Stimulated activated CD4-positive, alpha-beta T cell treated with anti-CD3 and anti-CD28 coated beads, Interleukin-4, amount 100 ng/mL, for 1 hour (primary cell): ENCODE results near the gene ADAMTS17.

Experiments
- DNase-seq: peaks from one replicate; pipeline ENCODE4 v3.0.0-alpha.2; 2020

Gene ADAMTS17

DNA sequence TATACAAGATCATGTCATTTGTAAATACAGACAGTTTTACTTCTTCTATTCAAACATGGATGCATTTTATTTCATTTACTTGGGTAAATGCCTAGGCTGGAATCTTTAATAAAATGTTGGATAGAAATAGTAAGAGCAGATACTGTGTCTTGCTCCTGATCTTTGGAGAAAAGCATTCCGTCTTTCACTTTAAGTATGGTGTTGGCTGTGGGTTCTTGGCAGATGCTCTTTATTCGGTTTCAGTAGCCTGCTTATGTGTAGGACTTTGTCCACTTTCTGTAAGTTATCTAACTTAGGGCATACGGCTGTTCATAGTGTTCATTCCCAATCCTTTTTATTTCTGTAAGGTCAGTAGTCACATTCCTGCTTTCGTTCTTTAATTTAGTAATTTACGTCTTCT lies 303.0 kb downstream of the ADAMTS17 start:
- DNase-seq = no peak

DNA sequence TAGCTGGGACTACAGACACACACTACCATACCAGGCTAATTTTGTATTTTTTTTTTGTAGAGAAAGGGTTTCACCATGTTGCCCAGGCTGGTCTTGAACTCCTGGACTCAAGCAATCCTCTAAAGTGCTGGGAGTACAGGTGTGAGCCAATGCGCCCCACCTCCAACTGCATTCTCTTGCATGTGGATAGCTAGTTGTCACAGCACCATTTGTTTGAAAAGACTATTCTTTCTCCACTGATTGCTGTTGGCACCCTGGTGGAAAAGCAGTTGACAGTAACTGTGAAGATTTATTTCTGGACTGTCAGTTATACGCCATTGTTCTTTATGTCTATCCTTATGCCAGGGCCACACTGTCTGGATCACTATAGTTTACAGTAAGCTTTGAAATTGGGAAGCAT lies 303.9 kb downstream of the ADAMTS17 start:
- DNase-seq = no peak

DNA sequence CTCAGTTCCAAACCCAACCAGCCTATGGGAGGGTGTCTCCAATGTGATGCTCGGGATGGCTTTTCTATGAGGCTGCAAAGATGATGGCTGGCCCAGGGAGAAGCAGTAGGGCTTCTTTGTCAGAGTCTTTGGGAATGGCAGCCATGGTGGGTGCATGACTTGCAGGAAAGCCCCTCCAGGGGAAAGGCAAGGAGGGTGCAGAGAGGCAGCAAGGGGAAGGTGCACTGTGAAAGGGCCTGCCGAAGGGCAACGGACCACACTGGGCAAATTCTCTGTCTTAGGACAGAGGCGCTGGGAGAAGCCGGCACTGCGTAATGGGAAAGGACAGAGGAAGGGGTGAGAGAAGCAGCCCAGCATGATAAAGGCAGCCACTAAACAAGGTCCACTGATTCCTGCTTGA lies 305.8 kb downstream of the ADAMTS17 start:
- no peak for DNase-seq

DNA sequence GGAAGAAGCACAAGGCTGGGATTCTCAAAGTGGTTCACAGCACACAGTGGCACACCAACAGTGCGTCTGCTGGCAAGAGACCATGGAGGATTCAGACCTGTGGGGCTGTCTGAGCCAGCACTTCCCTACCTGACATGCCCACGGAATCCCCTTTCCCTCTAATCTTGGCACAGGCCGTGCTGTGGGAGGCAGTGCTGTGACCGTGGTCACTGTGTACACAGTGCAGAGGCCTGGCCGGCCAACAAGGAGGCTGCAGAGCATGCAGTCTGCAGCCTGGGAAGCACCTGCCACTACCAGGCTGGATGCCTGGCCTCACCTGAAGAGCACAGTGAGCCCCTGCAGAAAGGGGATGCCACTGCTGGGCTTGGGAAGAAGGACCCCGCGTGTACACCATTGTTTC lies 307.6 kb downstream of the ADAMTS17 start:
- DNase-seq = no peak

DNA sequence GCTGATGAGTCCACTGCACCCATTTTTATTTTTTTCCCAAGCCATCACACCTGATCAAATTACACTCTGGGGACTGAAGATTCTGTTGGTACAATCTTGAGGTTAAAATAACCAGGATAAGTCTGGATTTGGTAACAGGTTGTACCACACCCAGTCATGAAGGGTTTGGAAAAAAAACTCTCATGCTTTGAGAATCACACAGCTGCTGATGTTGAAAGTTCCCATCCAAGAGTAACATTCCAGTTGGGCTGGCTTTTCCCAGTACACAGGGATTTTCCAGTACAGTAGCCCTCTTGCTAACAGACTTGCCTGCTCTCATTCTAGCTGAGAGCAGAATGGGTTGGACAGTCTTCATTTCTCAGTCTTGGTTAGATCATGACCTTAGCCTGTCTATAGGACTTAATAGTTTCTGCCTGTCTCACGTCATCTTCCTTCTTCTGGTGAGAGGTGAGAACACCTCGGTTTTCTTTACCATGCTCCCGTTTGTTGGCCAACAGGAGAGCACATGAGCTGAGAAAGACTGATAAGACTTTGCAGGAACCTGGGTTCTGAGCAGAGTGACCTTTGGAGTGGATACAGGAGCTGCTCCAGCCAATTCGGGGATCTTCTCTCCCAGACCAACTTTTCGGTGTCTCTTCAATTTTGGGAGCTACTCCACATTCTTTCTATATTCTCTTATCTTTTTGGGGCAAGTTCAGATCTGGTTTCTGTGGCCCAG lies 308.5 kb downstream of the ADAMTS17 start:
- no peak for DNase-seq

DNA sequence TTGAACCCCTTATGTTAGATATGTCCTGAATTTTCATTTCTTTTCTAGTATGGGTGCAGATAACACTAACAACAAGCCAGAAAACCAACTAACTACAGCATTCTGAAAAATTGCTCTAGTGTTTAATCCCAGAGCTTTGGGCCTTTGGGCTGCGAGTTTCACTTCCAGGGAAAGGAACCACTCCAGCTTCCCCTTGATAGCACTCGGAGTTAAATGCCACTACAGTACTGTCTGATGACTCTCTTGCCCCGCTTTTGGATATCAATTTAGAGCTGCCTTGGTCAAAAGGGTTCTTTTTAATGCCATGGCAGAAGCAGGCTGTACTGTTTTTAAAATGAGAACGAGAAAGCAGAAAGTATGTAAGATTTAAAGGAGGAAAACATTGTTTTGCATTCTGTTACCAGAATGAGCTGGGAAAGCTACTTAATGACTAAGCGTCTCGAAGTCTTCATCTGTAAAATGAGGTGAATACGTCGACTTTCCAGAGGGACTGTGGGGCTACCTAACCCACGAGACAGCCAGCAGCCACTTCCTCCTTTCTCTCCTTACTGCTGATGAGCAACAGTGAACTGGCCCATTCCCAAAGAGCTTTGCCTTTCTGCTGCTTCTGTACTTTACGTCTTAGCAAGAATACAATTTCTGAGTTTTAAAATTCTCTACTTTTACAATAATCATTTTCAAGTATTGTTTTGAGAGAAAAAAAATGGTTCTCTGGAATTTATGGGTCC lies 309.3 kb downstream of the ADAMTS17 start:
- no peak for DNase-seq

DNA sequence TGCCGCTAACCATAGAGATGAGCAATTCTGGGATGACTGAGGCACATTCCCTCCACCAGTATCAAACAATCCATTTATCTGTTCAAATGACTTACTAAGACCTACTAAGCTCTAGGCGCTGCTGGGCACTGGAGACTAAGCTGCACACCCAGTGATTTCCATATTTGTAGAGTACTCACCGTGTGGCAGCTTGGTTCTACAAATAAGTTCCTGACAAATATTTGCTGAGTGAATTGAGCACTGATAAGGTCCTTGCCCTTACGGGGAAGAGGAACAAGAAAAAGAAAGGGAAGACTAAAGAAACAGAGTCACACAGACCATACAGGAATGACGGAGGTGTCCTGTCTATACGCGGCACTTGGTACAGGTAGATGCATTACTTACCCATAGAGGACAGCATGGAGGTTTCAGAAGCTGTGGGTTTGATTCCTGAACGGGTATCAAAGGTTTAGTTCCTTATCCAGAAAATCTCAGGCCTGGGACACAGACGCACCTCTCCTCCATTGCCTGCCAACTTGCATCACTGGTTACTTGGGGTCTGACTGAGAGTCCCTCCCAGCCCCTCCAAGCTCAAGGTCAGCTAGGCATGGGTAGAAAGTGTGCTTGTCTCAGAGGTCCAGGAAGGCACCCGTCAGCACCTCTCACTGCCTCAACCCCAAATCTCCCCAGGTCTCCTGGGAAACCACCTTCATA lies 310.0 kb downstream of the ADAMTS17 start:
- no peak for DNase-seq

DNA sequence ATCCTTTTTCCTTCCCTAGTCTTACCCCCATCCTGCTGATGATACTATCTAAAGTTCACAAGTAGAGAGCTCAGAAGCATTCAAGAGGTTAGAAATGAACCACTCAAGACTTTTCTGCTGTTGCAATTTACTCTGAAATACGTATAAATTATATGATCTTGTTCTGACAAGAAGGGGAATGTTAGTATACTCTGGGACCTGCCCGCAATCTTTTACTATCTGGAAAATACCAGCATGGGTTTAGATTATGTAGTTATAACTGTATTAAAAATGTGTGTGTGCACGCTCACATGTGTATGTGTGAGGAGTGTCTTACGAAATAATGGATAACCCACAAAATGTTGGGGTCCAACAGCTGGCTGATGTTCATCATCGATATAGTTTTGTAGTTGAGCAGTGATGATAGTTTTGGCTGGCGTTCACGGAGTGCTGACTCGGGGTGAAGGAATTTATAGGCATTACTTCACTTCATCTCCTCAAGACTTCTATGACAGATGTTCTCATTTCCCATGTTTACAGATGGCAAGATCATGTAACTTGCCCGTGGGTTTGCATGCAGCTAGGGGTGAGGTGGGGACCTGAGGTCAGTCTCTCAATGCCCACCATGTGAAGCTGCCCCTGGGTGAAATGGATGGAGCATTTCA lies 311.1 kb downstream of the ADAMTS17 start:
- DNase-seq = no peak

DNA sequence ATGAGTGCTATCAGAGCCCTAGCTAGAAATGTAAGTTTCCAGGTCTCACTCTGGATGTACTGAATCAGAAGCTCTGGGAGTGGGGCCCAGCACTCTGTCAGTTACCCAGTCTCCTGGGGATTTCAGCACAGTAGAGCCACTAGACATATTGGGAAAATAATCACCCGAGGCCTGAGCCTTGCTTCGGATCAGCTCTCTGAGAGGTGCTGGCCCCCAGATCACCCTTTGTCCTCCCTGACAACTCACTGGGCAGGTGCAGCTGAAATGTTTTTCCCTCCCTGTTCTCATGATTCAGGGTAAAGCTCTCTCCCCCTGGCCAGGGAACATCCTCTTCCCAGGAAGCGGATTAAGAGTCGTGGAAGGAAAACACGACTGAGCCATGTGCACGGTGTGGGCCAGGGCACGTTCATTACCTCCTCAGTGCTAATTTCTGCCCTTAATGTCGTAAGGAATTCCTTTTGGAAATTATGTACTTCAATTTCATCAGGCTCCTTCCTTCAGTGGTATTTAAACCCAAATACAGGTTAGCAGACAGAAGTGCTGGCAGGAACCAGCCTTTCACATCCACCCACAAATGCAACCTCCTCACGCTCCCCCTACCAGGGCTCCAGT lies 311.8 kb downstream of the ADAMTS17 start:
- DNase-seq = no peak

DNA sequence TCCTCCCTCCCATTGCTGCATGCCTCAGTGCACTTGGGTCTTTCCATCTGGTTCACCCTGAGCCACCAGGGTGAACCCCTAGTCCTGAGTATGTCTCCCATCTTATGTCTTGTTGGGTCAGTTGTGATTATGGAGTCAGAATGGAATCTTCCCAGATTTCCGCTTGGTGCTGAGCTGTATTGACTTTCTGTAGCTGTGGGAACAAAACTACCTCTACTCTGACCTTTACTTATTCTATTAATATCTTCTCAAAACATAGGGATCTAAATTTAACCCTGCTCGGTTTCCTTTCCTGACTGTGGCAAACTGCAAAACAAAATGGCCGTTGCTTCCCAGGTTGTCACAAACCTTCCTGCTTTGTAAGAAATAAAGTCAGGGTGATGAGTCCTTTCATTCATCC lies 312.7 kb downstream of the ADAMTS17 start:
- no peak for DNase-seq

DNA sequence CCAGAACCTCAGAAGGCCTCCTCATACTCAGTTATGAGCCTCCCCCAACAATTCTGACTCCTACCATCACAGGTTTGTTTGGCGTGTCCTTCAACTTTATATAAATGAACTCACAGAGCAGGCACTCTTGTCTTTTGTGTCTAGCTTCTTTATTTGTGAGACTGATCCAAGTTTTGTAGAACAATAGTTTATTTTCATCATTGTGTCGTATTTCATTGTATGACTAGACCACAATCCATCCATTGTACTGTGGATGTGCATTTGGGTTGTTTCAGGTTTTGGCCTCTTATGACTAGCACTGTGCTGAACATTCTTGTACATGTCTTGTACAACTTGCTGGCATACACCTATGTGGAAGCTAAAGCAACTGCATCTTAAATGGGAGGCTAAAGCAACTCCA lies 315.7 kb downstream of the ADAMTS17 start:
- no peak for DNase-seq

DNA sequence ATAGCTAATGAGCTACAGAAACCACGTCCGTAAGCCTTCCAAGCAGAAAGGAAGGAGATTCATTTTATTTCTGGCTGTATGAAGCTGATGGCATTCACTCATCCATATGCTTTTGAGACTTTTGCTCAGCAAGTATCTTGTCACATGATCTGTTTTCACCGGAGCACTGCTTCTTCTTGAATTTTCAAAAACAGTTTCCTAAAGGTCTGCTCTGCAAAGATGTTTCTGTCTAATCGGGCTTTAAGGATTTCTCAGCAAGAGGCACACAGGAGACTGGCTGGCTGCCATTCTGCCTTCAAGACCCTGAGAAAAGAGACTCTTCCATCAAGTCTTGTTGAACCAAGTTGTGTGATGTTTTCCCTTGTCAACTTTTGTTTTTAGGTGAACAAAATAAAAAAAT lies 319.0 kb downstream of the ADAMTS17 start:
- no peak for DNase-seq

DNA sequence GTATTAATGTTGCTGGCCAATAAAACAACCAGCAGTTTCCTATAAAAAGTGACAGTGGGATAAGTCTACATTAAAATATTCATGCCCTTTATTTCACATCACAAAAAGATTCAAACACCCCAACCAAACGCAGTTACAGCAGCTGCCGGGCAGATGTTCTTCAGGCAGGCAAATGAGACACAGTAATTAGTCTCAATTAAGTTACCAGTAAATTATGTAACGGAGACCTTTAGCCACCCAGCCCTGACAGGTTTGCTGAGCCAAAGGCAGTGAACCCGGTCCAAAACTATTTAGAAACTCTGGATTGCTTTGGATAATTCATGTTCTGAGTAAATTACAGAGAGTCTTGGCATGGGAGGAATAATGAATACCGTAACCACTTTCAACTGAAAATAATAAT lies 319.4 kb downstream of the ADAMTS17 start:
- no peak for DNase-seq

DNA sequence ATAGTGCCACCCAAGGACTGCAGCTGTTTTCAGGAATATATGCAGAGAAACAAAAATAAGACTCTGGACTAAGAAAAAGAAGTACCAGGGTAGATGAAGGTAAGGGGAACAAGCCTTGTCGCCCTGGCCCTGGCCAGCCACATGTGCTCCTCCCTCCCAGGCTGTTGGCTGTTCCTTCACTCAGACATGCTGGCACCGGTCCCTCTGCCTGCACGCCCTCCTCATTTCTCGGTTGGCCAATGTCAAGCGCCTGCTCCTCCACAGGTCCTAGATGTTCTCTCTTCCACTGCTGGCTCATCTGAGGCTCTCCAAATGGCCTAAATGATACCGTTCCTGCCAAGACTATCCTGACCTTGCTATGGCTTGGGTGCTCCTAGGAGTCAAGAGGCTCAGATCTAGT lies 320.1 kb downstream of the ADAMTS17 start:
- no peak for DNase-seq

DNA sequence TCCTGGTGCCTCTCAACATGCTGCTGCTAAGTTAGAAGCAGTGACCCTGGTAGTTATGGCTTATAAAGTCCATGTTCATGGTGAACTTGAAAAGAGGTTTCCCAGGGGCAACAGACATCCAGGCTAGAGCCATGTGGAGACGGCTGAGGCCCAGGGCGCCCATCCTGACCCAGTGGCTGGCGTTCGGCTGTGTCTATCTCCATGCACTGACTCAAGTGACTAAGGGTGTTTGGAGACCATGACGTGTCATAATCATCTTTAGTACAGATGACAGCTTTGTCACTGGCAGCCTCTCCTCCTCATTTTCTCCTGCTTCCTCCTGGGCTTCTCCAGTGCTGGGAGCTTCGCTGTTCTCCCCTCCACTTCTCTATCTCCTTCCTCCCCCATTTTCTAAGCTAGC lies 321.2 kb downstream of the ADAMTS17 start:
- DNase-seq = no peak

DNA sequence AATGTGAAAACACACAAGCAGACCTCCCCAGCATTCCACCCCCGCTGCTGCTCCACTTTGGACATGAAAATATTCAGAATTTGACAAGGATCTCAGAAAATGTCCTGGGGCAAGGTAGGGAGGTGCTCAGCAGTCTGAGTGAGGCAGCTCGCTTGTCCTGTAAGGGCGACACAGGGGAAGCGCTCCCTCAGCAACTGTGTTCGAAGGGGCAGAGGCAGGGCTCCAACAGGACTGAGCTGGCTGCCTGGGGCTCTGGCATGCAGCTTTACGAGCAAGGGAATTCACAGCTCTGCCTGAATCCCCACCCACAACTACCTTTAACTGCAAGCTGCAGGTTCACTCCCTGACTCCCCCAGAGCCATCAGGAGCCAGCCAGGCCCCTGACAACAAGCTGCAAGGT lies 321.6 kb downstream of the ADAMTS17 start:
- no peak for DNase-seq

DNA sequence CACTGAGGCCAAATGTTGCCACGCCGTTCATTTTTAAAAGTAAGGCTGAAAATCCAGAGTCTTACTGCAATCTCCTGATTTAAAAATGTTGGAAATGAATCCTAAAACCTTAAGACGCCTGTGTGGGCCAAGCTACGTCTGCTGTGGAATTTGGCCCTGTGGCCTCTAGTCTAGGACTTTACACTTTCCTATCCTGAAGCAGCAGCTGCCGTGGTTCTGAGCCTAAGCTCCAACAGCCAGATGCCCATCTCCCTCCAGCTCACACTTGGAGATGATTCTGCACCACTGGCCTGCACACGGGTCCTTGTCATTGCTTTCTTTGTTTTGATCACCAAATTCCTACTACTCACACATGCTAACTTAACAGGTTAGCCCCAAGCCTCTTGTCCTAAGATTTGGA lies 322.2 kb downstream of the ADAMTS17 start:
- no peak for DNase-seq

DNA sequence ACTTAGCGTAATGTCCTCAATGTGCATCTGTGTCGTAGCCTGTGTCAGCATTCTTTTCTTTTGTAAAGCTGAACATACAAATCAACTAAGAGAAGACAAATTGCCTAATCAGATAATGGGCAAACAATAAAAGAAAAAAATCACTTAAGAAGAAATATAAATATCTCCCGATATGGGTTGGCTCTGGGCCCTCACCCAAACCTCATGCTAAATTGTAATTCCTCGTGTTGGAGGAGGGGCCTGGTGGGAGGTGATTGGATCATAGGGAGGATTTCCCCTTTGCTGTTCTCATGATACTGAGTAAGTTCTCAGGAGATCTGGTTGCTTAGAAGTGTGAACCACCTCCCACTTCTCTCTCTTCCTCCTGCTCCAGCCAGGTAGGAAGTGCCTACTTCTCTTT lies 323.6 kb downstream of the ADAMTS17 start:
- DNase-seq = no peak

DNA sequence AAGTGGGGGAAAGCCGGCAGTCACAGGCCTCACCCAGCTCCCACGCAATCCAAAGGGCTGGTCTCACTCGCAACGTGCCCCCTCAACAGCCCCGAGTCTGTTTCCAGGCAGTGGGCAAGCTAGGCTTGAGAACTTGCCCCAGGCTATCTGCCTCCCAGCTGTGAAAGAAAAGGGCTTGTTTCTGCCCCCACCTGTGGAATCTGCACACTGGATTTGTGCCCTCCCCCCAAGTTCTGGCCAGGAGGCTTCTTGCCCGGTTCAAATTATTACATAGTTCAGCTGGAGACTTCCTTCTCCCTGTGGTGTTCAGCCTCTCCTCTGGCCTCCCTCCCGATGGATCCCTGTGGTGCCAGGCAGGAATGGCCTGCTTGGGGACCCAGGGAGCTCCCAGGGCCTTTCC lies 324.6 kb downstream of the ADAMTS17 start:
- no peak for DNase-seq

DNA sequence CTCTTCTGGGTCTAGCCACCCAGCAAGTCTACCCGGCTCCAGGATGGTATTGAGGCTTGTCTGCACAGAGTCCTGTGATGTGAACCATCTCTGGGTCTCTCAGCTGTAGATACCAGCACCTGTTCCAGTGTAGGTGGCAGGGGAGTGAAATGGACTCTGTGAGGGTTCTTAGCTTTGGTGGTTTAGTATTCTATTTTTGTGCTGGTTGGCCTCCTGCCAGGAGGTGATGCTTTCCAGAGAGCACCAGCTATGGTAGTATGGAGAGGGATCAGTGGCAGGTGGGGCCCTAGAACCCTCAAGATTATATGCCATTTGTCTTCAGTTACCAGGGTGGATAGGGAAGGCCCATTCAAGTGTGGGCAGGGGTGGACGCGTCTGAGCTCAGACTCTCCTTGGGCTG lies 325.1 kb downstream of the ADAMTS17 start:
- no peak for DNase-seq

DNA sequence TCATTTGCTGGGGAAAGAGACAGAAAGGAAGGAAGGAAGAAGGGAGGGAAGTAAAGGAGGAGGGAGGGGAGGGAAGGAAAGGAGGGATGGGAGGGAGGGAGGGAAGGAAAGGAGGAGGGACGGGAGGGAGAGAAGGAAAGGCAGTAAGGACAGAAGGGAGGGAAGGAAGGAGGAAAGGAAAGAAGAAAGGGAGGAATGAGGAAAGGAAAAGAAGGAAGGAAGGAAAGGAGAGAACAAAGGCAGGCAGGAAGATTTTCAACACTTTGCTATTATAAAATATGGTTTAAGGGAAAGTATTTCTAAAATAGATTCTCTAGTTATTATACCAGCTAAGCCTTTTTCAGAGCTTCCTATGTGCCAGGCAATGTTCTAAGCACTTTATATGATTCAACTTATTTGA lies 330.5 kb downstream of the ADAMTS17 start:
- no peak for DNase-seq

DNA sequence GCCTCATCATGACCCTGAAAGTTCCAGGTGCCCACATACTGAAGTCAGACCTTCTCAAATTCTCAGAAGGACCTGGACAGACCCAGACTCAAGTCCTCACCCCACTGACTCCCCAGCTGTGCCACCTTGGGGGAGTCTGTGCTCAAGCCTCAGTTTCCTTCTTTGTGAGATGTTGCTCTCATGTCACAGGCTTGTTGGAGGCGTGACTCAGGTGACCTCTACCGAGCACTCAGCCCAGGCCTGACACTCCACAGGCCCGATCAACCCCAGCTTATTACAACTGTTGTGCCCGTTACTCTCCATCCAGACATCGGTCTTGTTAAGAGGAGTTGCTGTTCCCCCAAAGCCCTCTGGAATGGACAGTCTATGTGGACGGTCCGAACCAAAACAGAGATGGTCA lies 332.4 kb downstream of the ADAMTS17 start:
- no peak for DNase-seq

DNA sequence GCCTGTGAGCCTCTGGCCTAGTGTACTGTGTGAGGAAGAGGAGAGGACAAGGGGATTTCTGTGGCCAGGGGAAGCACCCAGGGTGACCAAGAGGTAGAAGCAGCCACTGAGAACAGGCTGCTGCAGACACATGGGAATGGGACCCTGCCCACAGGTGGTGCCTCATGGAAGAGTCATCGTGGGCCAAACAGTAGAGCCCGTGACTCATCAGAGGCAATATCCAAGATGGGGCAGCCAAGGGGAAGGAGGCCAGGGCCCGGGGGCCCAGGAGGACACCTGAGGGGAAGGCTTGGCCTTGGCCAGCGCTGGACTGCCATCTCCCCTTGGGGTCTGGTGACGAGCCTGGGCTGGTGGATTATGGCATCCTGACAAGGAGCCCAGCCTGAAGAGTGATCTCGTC lies 333.5 kb downstream of the ADAMTS17 start:
- no peak for DNase-seq
